ENCODE data around the gene AHCTF1. TPM values are rescaled to one million over a fixed set of nuclear protein-coding genes. Genes with fewer than 3 reads are reported as not detected.

AHCTF1 gene
- total and polyA plus RNA-seq, 2 donors (not counting 3 experiments of a cell fraction or from before 2014, with no cell fraction given), result 5.5 to 32.1 TPM

- no peaks in the 10 kb centered on the region for H3K79me2 ChIP-seq (ENCODE audit: control insufficient read depth, insufficient read depth, low read length)
- ChIA-PET CTCF (interaction anchor here (0.7 kb wide), 1 partner anchor 307 kb away, joined by 3 read pairs; no protein-coding TSS in a partner anchor), POLR2A (no interaction called here)
- TF ChIP-seq POLR2AphosphoS5 (IDR thresholded peaks at IDR 0.05; ENCODE audit: insufficient read depth, low read depth, low read length) (no peak), FOS (IDR thresholded peaks at IDR 0.05; ENCODE audit: borderline replicate concordance, insufficient read depth, low read length) (no peak), JUN (IDR thresholded peaks at IDR 0.05; ENCODE audit: borderline replicate concordance, insufficient read depth, insufficient read length, low read depth) (no peak), EZH2 (IDR thresholded peaks at IDR 0.05; ENCODE audit: borderline replicate concordance, low read depth, low read length, severe bottlenecking) (no peak)
- H3K9me3 ChIP-seq (replicated peaks; ENCODE audit: control insufficient read depth, insufficient read depth, low read length), result no peaks in the 10 kb centered on the region
- no peaks in the 10 kb centered on the region for H3K4me1 ChIP-seq (ENCODE audit: control insufficient read depth, extremely low read depth, insufficient read depth, low read length)
- H3K4me2 ChIP-seq (ENCODE audit: insufficient read depth, low read length), result no peak overlapping the region
- no peak for DNase-seq (ENCODE audit: low read depth, low spot score)
- peaks cover 0 to 2% of the 10 kb centered on the region in 2 experiments for H3K27me3 ChIP-seq (ENCODE audit: control insufficient read depth in 2 of 2, insufficient read depth in 2 of 2, low read length in 2 of 2)
- intact Hi-C loops (cut with micrococcal nuclease), result no loop called here
- no peak for FAIRE-seq
- H3K9me1 ChIP-seq (replicated peaks; ENCODE audit: control insufficient read depth, extremely low read depth, insufficient read depth, low read length), result no peaks in the 10 kb centered on the region
- no peak overlapping the region for H3K27ac ChIP-seq (ENCODE audit: insufficient read depth, low read depth, low read length)
- H3K36me3 ChIP-seq (ENCODE audit: control insufficient read depth in 2 of 2, extremely low read depth in 1 of 2, insufficient read depth in 2 of 2, low read length in 2 of 2), result no peaks in the 10 kb centered on the region
- H3K4me3 ChIP-seq (replicated peaks in 1 of 3; ENCODE audit: insufficient read depth in 1 of 3, low read depth in 1 of 3, low read length in 3 of 3), result no peak overlapping the region
- no peak overlapping the region for H3K9ac ChIP-seq (replicated peaks; ENCODE audit: extremely low read depth, insufficient read depth, low read length)
- dilution Hi-C loops (cut with MboI; ENCODE audit: extremely low pct_ligation_motif_present, low sequenced_read_pairs), result no loop called here
- H2AFZ ChIP-seq (ENCODE audit: low read depth, low read length), result no peak overlapping the region
- no TSS peak for BruUV-seq (replicated peaks)
- H4K20me1 ChIP-seq (replicated peaks; ENCODE audit: control insufficient read depth, extremely low read depth, insufficient read depth, low read length), result no peaks in the 10 kb centered on the region
These were observed 130.3 kb downstream of the AHCTF1 start for GRCh38 chr1:246801241-246802020.

DNA sequence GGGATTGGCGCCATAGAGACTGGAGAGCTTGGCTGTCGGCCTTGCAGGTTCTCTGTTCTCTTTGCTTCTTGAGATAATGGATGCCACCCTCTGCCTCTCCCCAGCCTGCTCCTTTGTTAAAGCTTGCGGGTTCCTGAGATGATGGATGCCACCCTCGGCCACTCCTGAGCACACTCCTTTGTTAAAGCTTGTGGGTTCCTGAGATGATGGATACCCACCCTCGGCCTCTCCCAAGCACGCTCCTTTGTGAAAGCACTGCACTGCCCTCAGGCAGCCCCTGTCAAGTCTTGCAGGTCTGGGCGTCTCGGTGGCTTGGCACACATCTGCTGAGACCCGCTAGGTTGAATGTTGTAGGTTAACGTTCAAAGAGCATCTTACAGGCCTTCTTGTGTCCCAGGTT, 131.0 kb downstream of the AHCTF1 start:
- Histone ChIP-seq H3K4me1 (ENCODE audit: control insufficient read depth, extremely low read depth, insufficient read depth, low read length) (no peaks in the 10 kb centered on the region), H3K4me2 (ENCODE audit: insufficient read depth, low read length) (no peak overlapping the region), H2AFZ (ENCODE audit: low read depth, low read length) (no peak overlapping the region), H3K9ac (replicated peaks; ENCODE audit: extremely low read depth, insufficient read depth, low read length) (no peak overlapping the region), H3K27me3 (ENCODE audit: control insufficient read depth in 2 of 2, insufficient read depth in 2 of 2, low read length in 2 of 2) (peaks cover 0 to 2% of the 10 kb centered on the region in 2 experiments), H4K20me1 (replicated peaks; ENCODE audit: control insufficient read depth, extremely low read depth, insufficient read depth, low read length) (no peaks in the 10 kb centered on the region), H3K27ac (ENCODE audit: insufficient read depth, low read depth, low read length) (no peak overlapping the region), H3K36me3 (ENCODE audit: control insufficient read depth in 2 of 2, extremely low read depth in 1 of 2, insufficient read depth in 2 of 2, low read length in 2 of 2) (no peaks in the 10 kb centered on the region), H3K4me3 (replicated peaks in 1 of 3; ENCODE audit: insufficient read depth in 1 of 3, low read depth in 1 of 3, low read length in 3 of 3) (no peak overlapping the region), H3K9me1 (replicated peaks; ENCODE audit: control insufficient read depth, extremely low read depth, insufficient read depth, low read length) (no peaks in the 10 kb centered on the region), H3K79me2 (ENCODE audit: control insufficient read depth, insufficient read depth, low read length) (no peaks in the 10 kb centered on the region), H3K9me3 (replicated peaks; ENCODE audit: control insufficient read depth, insufficient read depth, low read length) (no peaks in the 10 kb centered on the region)
- ChIA-PET POLR2A (no interaction called here), CTCF (interaction anchor here (0.7 kb wide), 1 partner anchor 308 kb away, joined by 3 read pairs; no protein-coding TSS in a partner anchor)
- TF ChIP-seq POLR2AphosphoS5 (IDR thresholded peaks at IDR 0.05; ENCODE audit: insufficient read depth, low read depth, low read length) (no peak), JUN (IDR thresholded peaks at IDR 0.05; ENCODE audit: borderline replicate concordance, insufficient read depth, insufficient read length, low read depth) (no peak), FOS (IDR thresholded peaks at IDR 0.05; ENCODE audit: borderline replicate concordance, insufficient read depth, low read length) (no peak), GATA2 (IDR thresholded peaks at IDR 0.05; ENCODE audit: insufficient read depth, insufficient read length, low read depth, low read length) (no peak), CTCF (IDR thresholded peaks at IDR 0.05; ENCODE audit: extremely low read depth in 1 of 2, insufficient read depth in 1 of 2, low read depth in 1 of 2, low read length in 2 of 2) (no peak), EZH2 (IDR thresholded peaks at IDR 0.05; ENCODE audit: borderline replicate concordance, low read depth, low read length, severe bottlenecking) (no peak), POLR2A (IDR thresholded peaks at IDR 0.05; ENCODE audit: low read depth, low read length) (no peak), MYC (IDR thresholded peaks at IDR 0.05; ENCODE audit: low read depth, low read length) (no peak)
- TF ChIP-seq, protein P1, sequence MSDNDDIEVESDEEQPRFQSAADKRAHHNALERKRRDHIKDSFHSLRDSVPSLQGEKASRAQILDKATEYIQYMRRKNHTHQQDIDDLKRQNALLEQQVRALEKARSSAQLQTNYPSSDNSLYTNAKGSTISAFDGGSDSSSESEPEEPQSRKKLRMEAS (IDR thresholded peaks at IDR 0.05; ENCODE audit: insufficient read depth, insufficient read length), result no peak
- FAIRE-seq (no peak), DNase-seq (ENCODE audit: low read depth, low spot score) (no peak)
- intact Hi-C loops (cut with micrococcal nuclease), result no loop called here
- no TSS peak for BruUV-seq (replicated peaks)
- dilution Hi-C loops (cut with MboI; ENCODE audit: extremely low pct_ligation_motif_present, low sequenced_read_pairs), result no loop called here

Measured in endothelial cell of umbilical vein (primary cell).